ENCODE results near the gene CHIA. TPM values are rescaled to one million over a fixed set of nuclear protein-coding genes. Genes with fewer than 3 reads are reported as not detected.

The CHIA gene
- total RNA-seq, 1 donor from 2014 or later = not detected

DNA sequence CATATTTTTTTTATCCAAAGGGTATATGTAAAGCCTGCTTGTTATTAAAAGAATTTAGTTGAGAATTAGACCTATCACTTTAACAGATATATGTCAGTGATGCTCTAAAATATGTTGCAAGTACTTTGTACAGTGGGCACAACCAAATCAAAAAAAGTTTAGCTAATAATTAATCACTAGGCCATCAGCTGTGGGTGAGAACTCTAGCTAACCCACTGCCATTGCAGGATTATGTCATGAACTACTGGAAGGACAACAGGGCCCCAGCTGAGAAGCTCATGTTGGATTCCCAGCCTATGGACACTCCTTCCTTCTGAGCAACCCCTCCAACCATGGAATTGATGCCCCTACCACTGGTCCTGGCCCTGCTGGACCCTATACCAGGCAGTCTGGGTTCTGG lies 6.8 kb upstream of the CHIA start:
- H3K9me3 Mint-ChIP-seq (ENCODE audit: unreplicated experiment) = no peaks in the 10 kb centered on the region
- no peak for DNase-seq
- no peaks in the 10 kb centered on the region for H3K36me3 Mint-ChIP-seq (ENCODE audit: unreplicated experiment)
- no peaks in the 10 kb centered on the region for H3K4me1 Mint-ChIP-seq (ENCODE audit: low read depth, unreplicated experiment)
- H3K27ac Mint-ChIP-seq (ENCODE audit: unreplicated experiment) = no peak overlapping the region
- H3K4me3 Mint-ChIP-seq (ENCODE audit: unreplicated experiment) = no peak overlapping the region
- no peak for TF ChIP-seq CTCF (IDR thresholded peaks at IDR 0.05; ENCODE audit: partially characterized antibody, unreplicated experiment)
- peaks cover 2% of the 10 kb centered on the region for H3K27me3 Mint-ChIP-seq (ENCODE audit: unreplicated experiment)

DNA sequence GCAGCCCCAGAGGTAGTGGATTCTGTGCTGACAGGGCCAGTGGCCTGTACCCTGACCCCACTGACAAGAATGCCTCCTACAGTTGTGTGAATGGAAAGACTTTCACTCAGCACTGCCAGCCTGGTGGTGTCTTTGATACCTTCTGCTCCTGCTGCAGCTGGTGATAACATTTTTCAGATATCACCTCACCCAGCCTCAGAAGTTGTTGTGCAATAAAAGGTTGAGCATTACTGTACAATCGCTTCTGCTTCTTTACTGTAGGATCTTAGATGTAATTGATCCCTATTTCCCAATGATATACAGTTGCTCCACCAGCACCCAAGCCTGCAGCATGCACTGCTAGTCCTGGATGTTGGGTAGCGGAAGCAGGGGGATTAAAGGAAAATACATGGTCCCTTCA lies 4.8 kb upstream of the CHIA start:
- no peak overlapping the region for H3K4me3 Mint-ChIP-seq (ENCODE audit: unreplicated experiment)
- no peak overlapping the region for H3K27ac Mint-ChIP-seq (ENCODE audit: unreplicated experiment)
- peaks cover 2% of the 10 kb centered on the region for H3K27me3 Mint-ChIP-seq (ENCODE audit: unreplicated experiment)
- no peaks in the 10 kb centered on the region for H3K4me1 Mint-ChIP-seq (ENCODE audit: low read depth, unreplicated experiment)
- H3K9me3 Mint-ChIP-seq (ENCODE audit: unreplicated experiment) = no peaks in the 10 kb centered on the region
- no peak for DNase-seq
- TF ChIP-seq CTCF (IDR thresholded peaks at IDR 0.05; ENCODE audit: partially characterized antibody, unreplicated experiment) = no peak
- H3K36me3 Mint-ChIP-seq (ENCODE audit: unreplicated experiment) = no peaks in the 10 kb centered on the region

- Mint-ChIP-seq H3K27ac (ENCODE audit: unreplicated experiment) (no peak overlapping the region), H3K9me3 (ENCODE audit: unreplicated experiment) (no peaks in the 10 kb centered on the region), H3K36me3 (ENCODE audit: unreplicated experiment) (no peaks in the 10 kb centered on the region), H3K4me3 (ENCODE audit: unreplicated experiment) (no peak overlapping the region), H3K4me1 (ENCODE audit: low read depth, unreplicated experiment) (no peaks in the 10 kb centered on the region), H3K27me3 (ENCODE audit: unreplicated experiment) (peaks cover 2% of the 10 kb centered on the region)
- TF ChIP-seq CTCF (IDR thresholded peaks at IDR 0.05; ENCODE audit: partially characterized antibody, unreplicated experiment) = no peak
- no peak for DNase-seq
These were observed 3.7 kb upstream of the CHIA start for GRCh38 chr1:111286912-111287311.

DNA sequence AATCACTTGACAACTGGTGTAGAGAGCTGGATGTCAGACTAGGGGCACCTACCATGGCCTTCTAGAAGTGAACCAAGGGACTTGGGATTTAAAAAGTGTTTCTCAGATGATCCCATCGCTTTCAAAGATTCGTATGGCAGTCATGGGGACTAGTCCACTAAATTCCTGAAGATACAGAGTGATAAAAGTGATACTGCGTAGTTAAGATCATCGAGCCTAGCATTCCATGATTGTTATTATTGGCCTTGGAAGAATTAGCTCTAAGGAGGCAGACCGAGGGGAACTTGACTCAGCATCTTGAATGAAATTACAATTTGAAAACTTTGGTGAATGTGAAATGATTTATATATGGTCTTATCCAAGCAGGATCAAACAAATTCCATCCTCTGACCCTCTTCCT lies 1.3 kb upstream of the CHIA start:
- Mint-ChIP-seq H3K4me3 (ENCODE audit: unreplicated experiment) (no peak overlapping the region), H3K27ac (ENCODE audit: unreplicated experiment) (no peak overlapping the region), H3K36me3 (ENCODE audit: unreplicated experiment) (no peaks in the 10 kb centered on the region), H3K9me3 (ENCODE audit: unreplicated experiment) (no peaks in the 10 kb centered on the region), H3K4me1 (ENCODE audit: low read depth, unreplicated experiment) (no peaks in the 10 kb centered on the region), H3K27me3 (ENCODE audit: unreplicated experiment) (peaks cover 2% of the 10 kb centered on the region)
- no peak for TF ChIP-seq CTCF (IDR thresholded peaks at IDR 0.05; ENCODE audit: partially characterized antibody, unreplicated experiment)
- no peak for DNase-seq

GRCh38 chr1:111290104-111290503 lies 547 bp upstream of the CHIA start:
- no peak overlapping the region for H3K4me3 Mint-ChIP-seq (ENCODE audit: unreplicated experiment)

More at GRCh38 chr1:111290104-111290503, 547 bp upstream of the CHIA start:
- no peaks in the 10 kb centered on the region for H3K4me1 Mint-ChIP-seq (ENCODE audit: low read depth, unreplicated experiment)
- no peak overlapping the region for H3K27ac Mint-ChIP-seq (ENCODE audit: unreplicated experiment)
- no peaks in the 10 kb centered on the region for H3K36me3 Mint-ChIP-seq (ENCODE audit: unreplicated experiment)
- H3K27me3 Mint-ChIP-seq (ENCODE audit: unreplicated experiment) = peaks cover 2% of the 10 kb centered on the region
- TF ChIP-seq CTCF (IDR thresholded peaks at IDR 0.05; ENCODE audit: partially characterized antibody, unreplicated experiment) = no peak
- no peak for DNase-seq
- H3K9me3 Mint-ChIP-seq (ENCODE audit: unreplicated experiment) = no peaks in the 10 kb centered on the region

Measured in glutamatergic neuron (in vitro differentiated cells).